GM21619 (cell line): Measurements from ENCODE around the gene TMPRSS12.
"Not testable (repeated sequence)": the region's sequence is repeated elsewhere in the genome, so short reads cannot be mapped to it uniquely, and the experiment has no call there.

Source experiments
- ATAC-seq: cut with Tn5 transposase; IDR thresholded peaks from one replicate; pipeline ENCODE4 v1.9.1; 2021; ENCODE audit not compliant: unreplicated experiment

TMPRSS12 gene

GRCh38 chr12:50855679-50856078 lies 13.0 kb downstream of the TMPRSS12 start:
- ATAC-seq, result not testable (repeated sequence)

GRCh38 chr12:50859621-50860310 lies 17.0 kb downstream of the TMPRSS12 start:
- no peak for ATAC-seq

GRCh38 chr12:50862316-50862715 lies 19.6 kb downstream of the TMPRSS12 start:
- ATAC-seq, result no peak

GRCh38 chr12:50865266-50865665 lies 22.5 kb downstream of the TMPRSS12 start:
- no peak for ATAC-seq

- ATAC-seq, result not testable (repeated sequence)
Measured at GRCh38 chr12:50868881-50869280, 26.2 kb downstream of the TMPRSS12 start.

GRCh38 chr12:50882563-50882962 lies 39.8 kb downstream of the TMPRSS12 start:
- ATAC-seq, result no peak

GRCh38 chr12:50887191-50887590 lies 44.5 kb downstream of the TMPRSS12 start:
- ATAC-seq, result no peak

- no peak for ATAC-seq
Measured at GRCh38 chr12:50888666-50889065, 45.9 kb downstream of the TMPRSS12 start.

- ATAC-seq, result no peak
Measured at GRCh38 chr12:50894241-50894640, 51.5 kb downstream of the TMPRSS12 start.

- ATAC-seq, result no peak
Measured at GRCh38 chr12:50901685-50902113, 59.0 kb downstream of the TMPRSS12 start.

- not testable (repeated sequence) for ATAC-seq
Measured at GRCh38 chr12:50908479-50908878, 65.8 kb downstream of the TMPRSS12 start.

- not testable (repeated sequence) for ATAC-seq
Measured at GRCh38 chr12:50912361-50912760, 69.6 kb downstream of the TMPRSS12 start.

GRCh38 chr12:50913224-50913623 lies 70.5 kb downstream of the TMPRSS12 start:
- ATAC-seq, result no peak

- ATAC-seq, result no peak
Measured at GRCh38 chr12:50914872-50915484, 72.3 kb downstream of the TMPRSS12 start.

- ATAC-seq, result no peak
Measured at GRCh38 chr12:50916292-50916691, 73.6 kb downstream of the TMPRSS12 start.

GRCh38 chr12:50918584-50919316 lies 76.0 kb downstream of the TMPRSS12 start:
- no peak for ATAC-seq

- ATAC-seq, result no peak
Measured at GRCh38 chr12:50922820-50923219, 80.1 kb downstream of the TMPRSS12 start.

- ATAC-seq, result no peak
Measured at GRCh38 chr12:50923361-50924130, 80.8 kb downstream of the TMPRSS12 start.

- no peak for ATAC-seq
Measured at GRCh38 chr12:50924131-50924438, 81.4 kb downstream of the TMPRSS12 start.

- peak; percentile 88 for ATAC-seq
Measured at GRCh38 chr12:50924439-50925341, 82.0 kb downstream of the TMPRSS12 start.

- ATAC-seq, result no peak
Measured at GRCh38 chr12:50925342-50925651, 82.6 kb downstream of the TMPRSS12 start.
